Activated CD4-positive, CD25-positive, alpha-beta regulatory T cell treated with anti-CD3 and anti-CD28 coated beads, Interleukin-2, amount 50 U/mL, for 24 hours (primary cell): Measurements from ENCODE around the gene L1CAM.

Experiments
- ATAC-seq, 2 donors: fragments of 150-1000 bp; cut with Tn5 transposase; one replicate each; pipeline ENCODE4 v1.10.0; 2021; ENCODE audit warnings: mild to moderate bottlenecking in 1 of 2, moderate library complexity in 1 of 2

Gene L1CAM

DNA sequence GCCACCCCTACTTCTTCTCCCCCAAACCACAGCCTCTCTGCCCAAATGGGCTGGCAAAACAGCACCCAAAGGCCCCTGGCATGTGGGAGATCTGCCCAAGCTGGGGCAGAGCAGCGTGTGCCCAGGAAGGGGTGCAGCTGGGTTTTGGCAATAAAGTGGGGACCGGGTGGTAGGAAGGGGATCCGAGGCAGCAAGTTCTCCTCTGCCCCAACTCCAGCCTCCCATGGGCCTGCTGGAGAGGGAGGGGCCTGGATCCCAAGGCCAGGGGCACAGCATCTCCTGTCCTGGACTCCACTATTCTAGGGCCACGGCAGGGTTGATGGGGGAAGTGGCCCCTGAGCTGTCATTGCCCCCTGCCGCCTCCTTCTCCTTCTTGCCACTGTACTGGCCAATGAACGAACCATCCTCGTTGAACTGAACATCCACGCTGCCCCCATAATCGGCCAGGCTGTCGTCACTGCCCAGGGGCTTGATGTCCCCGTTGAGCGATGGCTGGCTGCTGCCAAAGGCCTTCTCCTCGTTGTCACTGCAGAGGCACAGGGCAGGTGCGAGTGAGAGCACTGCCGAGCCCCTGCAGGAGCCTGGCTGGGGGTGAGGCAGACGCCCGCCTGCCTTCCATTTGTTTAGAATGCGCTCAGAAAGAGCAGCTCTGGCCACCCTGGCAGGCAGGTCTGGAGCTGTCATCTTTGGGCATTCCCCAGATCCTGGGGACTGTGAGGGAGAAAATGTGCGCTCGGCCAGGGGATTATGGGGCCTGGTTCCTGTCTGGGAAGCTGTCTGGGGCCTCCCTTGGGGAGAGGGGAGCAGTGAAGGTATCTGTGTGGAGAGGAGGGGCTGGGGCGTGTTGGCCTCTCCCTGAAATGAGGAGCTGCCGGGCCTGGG, 23.4 kb downstream of the L1CAM start:
- ATAC-seq, result no peak

DNA sequence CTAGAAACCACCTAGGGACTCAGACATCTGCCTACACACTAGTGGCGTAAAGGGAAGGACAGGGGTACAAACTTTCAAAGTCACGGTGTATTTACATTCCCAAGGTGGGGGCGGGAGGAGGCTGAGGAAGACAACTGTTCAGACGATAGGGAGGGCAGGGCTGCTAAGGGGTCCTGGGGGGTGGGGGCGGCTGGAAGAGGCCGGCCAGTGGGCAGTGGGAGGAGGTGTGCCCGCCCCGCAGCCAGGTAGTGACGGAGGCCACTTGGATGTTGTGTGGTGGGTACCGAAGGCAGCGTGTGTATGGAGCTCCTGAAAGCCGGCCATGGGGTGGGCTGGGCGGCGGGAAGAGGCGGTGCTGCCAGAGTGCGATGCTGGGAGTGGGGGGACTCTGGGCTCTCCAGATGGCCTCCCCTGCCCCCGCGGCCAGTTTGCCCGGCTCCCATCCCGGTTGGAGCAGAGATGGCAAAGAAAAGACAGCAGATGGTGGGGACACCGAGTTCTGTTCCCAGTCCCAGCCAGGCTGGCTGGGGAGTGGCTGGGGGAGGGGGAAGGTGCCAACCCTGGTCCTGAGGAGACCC, 24.2 kb downstream of the L1CAM start:
- ATAC-seq, result no peak

- no peak for ATAC-seq
Measured at GRCh38 chrX:153861151-153861550, 24.8 kb downstream of the L1CAM start.

DNA sequence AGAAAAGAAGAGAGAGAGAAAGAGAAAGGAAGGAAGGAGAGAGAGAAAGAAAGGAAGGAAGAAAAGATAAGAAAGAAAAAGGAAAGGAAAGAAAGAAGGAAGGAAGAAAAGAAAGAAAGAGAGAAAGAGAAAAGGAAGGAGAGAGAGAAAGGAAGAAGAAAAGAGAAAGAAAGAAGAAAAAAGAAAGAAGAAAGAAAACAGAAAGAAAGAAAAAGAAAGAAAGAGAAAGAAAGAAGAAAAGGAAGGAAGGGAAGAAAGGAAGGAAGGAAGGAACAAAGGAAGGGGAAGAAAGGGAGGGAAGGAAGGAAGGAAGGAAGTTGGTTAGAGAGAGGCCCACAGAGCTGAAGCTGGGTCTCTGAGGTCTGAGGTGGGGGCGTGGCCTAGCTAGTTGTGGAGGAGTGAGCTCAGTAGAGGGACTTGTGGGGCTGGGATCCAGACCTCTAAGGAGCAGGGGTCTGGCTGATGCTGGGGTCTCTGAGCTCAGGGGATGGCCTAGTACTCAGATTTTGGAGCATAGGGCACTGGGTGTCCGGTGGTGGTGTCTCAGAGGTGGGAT, 28.5 kb downstream of the L1CAM start:
- ATAC-seq, result no peak

- ATAC-seq, result no peak
Measured at GRCh38 chrX:153854702-153855101, 31.3 kb downstream of the L1CAM start.

DNA sequence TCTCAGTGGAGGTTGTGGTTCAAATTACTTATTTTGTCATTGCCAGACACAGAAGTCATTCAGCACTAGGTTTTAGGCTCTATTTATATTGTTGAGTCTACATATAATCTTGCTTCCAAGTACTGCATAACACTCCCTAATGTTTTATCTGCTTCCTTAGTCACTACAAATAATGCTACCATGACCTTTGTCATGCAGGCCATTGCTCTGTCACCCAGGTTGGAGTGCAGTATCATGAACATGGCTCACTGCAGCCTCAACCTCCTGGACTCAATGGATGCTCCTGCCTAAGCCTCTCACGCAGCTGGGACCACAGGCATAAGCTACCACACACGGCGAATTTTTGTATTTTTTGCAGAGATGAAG, 32.1 kb downstream of the L1CAM start:
- ATAC-seq, result no peak

DNA sequence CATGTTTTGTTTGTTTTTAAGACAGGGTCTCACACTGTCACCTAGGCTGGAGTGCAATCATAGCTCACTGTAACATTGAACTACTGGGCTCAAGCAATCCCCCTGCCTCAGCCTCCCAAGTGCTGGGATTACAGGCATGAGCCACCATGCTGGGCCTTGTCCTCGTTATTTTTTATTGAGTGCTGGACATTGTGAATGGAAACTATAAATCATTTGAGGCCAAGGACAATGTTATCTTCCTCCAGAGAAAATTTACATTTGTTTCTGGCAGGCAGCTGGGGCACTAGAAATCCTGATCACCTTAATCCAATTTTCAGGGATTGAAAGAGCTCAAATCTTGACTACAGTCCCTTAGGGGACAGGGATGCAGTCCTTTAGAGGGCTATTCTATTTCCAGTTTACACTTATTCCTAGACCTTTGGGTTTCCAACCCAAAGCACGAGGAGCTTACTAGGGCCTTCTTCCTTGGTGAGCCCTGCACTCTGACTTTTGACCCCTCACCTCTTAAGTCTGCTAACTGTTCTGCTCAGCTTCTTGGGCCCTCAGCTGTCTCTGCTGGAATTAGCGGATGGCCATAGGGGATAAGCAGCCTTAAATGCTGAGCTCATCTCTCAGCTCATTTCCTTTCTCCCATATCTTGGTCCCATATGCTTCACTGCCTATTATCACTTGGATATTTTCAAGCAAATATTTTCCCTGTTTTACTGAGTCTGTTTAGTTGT, 32.6 kb downstream of the L1CAM start:
- ATAC-seq, result no peak

DNA sequence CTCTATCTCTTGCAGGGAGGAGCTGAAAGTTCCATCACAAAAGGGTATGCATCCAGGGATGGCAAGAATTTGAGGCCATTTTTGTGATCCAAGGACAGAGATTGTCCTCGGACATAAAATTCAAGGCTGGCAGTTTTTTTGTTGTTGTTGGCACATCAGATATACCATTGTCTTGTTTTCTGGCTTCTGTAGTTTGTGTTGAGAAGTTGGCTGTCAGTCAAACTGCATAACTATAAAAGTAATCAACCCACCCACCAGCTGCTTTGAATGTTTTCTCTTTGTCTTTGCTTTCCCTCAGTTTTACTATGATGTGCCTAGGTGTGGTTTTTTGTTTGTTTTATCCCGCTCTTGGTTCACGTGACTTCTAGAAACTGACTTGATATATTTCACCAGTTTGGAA, 34.0 kb downstream of the L1CAM start:
- no peak for ATAC-seq

DNA sequence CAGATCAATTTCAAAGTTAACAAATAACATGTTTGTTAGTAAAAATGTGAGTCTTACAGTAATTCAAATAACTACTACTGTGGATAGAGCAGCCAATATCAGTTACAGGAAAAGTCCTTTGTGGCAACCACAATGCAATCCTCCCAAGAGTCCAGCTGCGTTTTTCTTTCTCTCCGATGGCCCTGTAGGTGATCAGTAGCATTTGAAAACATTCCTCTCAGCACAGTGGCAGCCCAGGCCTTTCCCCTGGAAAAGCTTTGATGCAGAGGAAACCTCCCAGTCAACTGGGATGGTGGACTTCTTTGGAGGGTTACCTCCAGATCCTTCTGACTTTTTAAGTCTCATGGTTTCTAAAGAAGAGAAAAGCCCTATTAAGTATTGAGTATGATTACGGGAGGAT, 37.6 kb downstream of the L1CAM start:
- ATAC-seq, result no peak

GRCh38 chrX:153845842-153846241, 40.1 kb downstream of the L1CAM start:
- no peak for ATAC-seq

DNA sequence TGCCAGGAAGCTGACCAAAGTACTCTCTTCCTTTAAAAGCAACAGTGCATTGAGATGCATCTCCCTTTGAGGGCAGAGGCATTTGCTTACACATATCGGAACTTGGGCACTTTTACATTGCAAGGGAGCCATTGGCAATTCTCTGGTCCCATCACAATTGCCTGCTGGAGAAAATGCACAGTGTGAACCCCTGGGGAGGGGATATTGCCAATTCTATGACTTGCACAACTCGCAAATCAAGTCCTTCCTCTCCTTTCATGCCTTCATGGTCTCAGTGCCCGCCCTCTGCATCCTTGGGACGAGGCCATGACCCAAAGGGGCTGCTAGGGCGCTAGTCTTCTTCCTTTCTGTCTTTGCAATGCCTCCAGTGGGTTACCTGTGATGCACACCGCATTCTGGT, 40.8 kb downstream of the L1CAM start:
- ATAC-seq, result no peak

- no peak for ATAC-seq
Measured at GRCh38 chrX:153844509-153845082, 41.4 kb downstream of the L1CAM start.

GRCh38 chrX:153836921-153837320, 49.1 kb downstream of the L1CAM start:
- no peak for ATAC-seq

GRCh38 chrX:153832728-153833127, 53.2 kb downstream of the L1CAM start:
- ATAC-seq, result no peak

GRCh38 chrX:153831429-153832150, 54.4 kb downstream of the L1CAM start:
- ATAC-seq, result no peak

DNA sequence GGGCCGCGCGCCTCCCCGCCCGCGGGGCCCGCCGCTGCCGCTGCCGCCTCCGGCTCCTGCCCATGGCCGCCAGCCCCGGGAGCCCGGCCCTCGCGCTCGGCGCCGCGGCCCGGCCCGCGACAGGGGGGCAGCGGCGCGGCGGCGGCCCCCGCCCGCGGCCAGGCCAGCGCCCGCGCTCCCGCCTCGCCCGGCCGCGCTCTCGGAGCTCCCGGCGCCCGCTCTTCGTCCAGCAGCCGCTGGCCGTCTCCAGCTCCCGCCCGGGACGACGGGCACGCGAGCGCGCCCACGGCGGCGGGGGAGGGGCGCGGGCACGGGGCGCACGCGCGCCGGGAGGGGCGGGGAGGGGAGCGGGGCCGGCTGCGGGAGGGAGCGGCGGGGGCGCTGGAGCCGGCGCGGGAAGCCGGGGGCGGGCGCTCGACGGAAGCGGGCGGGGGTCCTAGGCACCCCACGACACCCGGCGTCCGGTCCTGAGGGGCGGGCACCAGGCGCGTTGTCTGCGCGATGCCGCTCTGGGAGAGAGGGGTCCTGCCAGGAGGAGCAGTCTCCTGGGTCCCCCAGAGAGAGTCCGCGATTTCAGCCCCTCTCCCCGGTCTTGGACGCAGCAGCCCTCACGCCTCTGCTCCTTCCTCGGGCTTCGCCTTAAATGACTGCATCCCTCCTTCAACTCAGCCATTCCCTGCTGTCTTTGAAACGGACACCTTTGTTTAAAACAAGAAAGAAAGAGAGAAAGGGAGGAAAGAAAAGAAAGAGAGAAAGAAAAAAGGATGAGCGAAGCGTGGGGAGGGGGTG, 55.1 kb downstream of the L1CAM start:
- ATAC-seq, result no peak

DNA sequence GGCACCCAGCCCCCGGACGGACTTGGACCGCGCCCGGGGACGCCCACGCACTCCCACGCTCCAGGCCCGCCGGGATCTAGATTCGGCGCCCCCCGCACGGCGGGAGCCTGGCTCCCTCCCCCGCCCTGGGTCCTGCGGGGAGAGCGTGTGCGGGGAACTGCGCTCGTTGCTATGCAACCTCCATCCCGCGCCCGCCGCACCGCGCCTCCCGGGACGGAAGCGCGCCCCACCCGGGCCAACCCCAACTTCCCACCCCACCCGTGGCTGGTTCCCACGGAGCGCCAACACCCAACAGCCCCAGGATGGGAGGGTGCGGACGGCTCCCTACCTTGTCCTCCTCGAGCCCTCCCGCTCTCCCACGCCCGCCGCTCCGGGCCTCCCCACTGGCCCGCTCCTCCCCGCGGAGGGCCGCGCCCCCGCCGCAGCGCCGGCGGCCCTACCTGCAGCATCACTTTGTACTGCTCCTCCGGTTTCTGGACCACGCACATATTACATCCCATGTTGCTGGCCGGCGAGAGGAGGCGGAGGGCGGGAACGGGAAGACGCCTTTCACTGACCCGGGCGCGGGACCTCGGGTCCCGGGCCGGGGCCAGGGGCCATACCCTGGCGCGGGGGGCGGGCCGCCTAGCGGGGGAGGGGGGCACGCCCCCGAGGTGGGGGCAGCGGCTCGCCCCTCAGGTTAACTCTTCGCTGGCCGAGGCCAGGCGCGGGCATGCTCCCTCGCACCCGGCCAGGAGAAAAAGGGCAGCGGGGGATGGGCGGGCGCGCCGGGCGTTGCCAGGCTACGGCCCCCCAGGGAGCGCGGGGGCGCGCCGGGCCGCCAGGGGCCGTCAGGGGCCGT, 56.0 kb downstream of the L1CAM start, which contains the start of gene PDZD4:
PDZD4 (minus strand) TSS at position 746 of the 841 bp plus-strand sequence; CDS start at position 500, 246 bp downstream.
- ATAC-seq, result peak in 1 of 2 donors; percentile 38

GRCh38 chrX:153829549-153829798, 56.5 kb downstream of the L1CAM start:
- ATAC-seq, result no peak

GRCh38 chrX:153828723-153829548, 57.0 kb downstream of the L1CAM start:
- peak in 1 of 2 donors; percentile 20 for ATAC-seq

DNA sequence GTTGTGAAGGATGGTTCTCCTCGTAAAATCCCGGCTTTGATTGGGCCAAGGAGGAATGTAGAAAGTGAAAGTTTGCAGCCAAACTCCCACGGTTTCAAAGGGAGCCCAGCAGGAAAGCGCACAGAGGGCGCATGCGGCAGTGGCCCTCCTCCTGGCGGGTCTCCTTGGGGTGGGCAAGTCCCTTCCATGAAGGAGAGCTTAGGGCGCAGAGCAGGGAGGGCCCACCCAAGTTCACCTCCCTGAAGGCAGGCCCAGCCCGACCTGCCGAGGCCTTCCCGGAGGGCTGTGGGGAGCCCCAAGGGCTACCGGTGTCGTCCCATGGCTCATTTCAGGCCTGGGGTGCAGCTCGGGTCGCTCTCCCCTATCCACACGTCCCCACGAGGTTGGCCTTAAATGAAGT, 57.7 kb downstream of the L1CAM start:
- ATAC-seq, result no peak
